Astrocyte (in vitro differentiated cells and primary cell): ENCODE measurements around the gene NHLH1. TPM values are rescaled to one million over a fixed set of nuclear protein-coding genes. Genes with fewer than 3 reads are reported as not detected.
"Not testable (repeated sequence)": the region's sequence is repeated elsewhere in the genome, so short reads cannot be mapped to it uniquely, and the experiment has no call there.

ENCODE experiments used
- DNase-seq: peaks from one replicate; pipeline ENCODE4 v3.0.0-alpha.2; 2010; ENCODE audit warnings: low read depth
- FAIRE-seq: peaks from 2 replicates; lab custom pipeline; 2011; peaks lifted over from hg19 to GRCh38; lab: Jason Lieb, UNC
- H2AFZ ChIP-seq: 2 replicates; pipeline ENCODE4 v1.6.0; 2012; ENCODE audit warnings: low read depth, low read length, inconsistent platforms
- H3K27ac ChIP-seq: 2 replicates; pipeline ENCODE4 v1.5.1; 2011; ENCODE audit warnings: low read depth, low read length, inconsistent platforms
- H3K27me3 ChIP-seq: 2 replicates; pipeline ENCODE4 v1.6.0; 2011; ENCODE audit warnings: low read length, inconsistent platforms; ENCODE audit not compliant: insufficient read depth
- H3K36me3 ChIP-seq: 2 replicates; pipeline ENCODE4 v1.5.1; 2011; ENCODE audit warnings: low read length, inconsistent platforms; ENCODE audit not compliant: insufficient read depth
- H3K4me1 ChIP-seq: 2 replicates; pipeline ENCODE4 v1.5.1; 2011; ENCODE audit warnings: low read length, inconsistent platforms; ENCODE audit not compliant: insufficient read depth
- H3K4me2 ChIP-seq: 2 replicates; pipeline ENCODE4 v1.6.0; 2012; ENCODE audit warnings: low read length, inconsistent platforms
- H3K4me3 ChIP-seq: 2 replicates; pipeline ENCODE4 v1.5.1; 2011; ENCODE audit warnings: low read depth, mild to moderate bottlenecking, low read length, inconsistent platforms; ENCODE audit not compliant: insufficient read depth
- H3K79me2 ChIP-seq: 2 replicates; pipeline ENCODE4 v1.6.0; 2012; ENCODE audit warnings: mild to moderate bottlenecking, low read length, inconsistent platforms; ENCODE audit not compliant: insufficient read depth
- H3K9ac ChIP-seq: 2 replicates; pipeline ENCODE4 v1.6.0; 2012; ENCODE audit warnings: mild to moderate bottlenecking, low read length, inconsistent platforms
- H3K9me3 ChIP-seq: 2 replicates; pipeline ENCODE4 v1.5.1; 2012; ENCODE audit warnings: low read depth, mild to moderate bottlenecking, low read length, inconsistent platforms; ENCODE audit not compliant: insufficient read depth
- H4K20me1 ChIP-seq: 2 replicates; pipeline ENCODE4 v1.6.0; 2012; ENCODE audit warnings: low read length, inconsistent platforms; ENCODE audit not compliant: insufficient read depth
- H3K27ac Mint-ChIP-seq: one replicate; pipeline ENCODE4 v1.8.0; 2021; ENCODE audit warnings: mild to moderate bottlenecking, mixed read lengths; ENCODE audit not compliant: unreplicated experiment
- H3K27me3 Mint-ChIP-seq: one replicate; pipeline ENCODE4 v1.8.0; 2021; ENCODE audit warnings: low read depth, mixed read lengths; ENCODE audit not compliant: unreplicated experiment
- H3K36me3 Mint-ChIP-seq: one replicate; pipeline ENCODE4 v1.8.0; 2021; ENCODE audit warnings: low read depth, mixed read lengths; ENCODE audit not compliant: unreplicated experiment
- H3K4me1 Mint-ChIP-seq: one replicate; pipeline ENCODE4 v1.8.0; 2021; ENCODE audit warnings: low read depth, mixed read lengths; ENCODE audit not compliant: unreplicated experiment
- H3K4me3 Mint-ChIP-seq: one replicate; pipeline ENCODE4 v1.8.0; 2021; ENCODE audit warnings: mild to moderate bottlenecking, moderate library complexity, mixed read lengths; ENCODE audit not compliant: unreplicated experiment
- H3K9me3 Mint-ChIP-seq: one replicate; pipeline ENCODE4 v1.8.0; 2021; ENCODE audit warnings: mild to moderate bottlenecking, mixed read lengths; ENCODE audit not compliant: unreplicated experiment
- CTCF ChIP-seq: IDR thresholded peaks from 2 replicates; pipeline ENCODE4 v1.5.1; 2011; ENCODE audit warnings: low read depth, mild to moderate bottlenecking, inconsistent platforms, low read length, moderate library complexity; ENCODE audit not compliant: insufficient read depth
- EZH2 ChIP-seq: IDR thresholded peaks from 2 replicates; pipeline ENCODE4 v1.6.1; 2012; ENCODE audit warnings: mild to moderate bottlenecking, low read length, inconsistent platforms; ENCODE audit not compliant: insufficient read depth
- total RNA-seq: library from RNA; stranded (reverse); gene quantifications from 2 replicates; pipeline ENCODE4 v1.2.1, GENCODE V29; 2021

The NHLH1 gene
- total RNA-seq, 1 donor from 2014 or later, result 0.70 TPM

GRCh38 chr1:160377585-160378206, 10.8 kb downstream of the NHLH1 start:
- no peaks in the 10 kb centered on the region for H3K36me3 ChIP-seq
- peak overlapping the region; percentile 32 for H3K4me2 ChIP-seq
- DNase-seq (peak; percentile 54), FAIRE-seq (peak; percentile 20)
- no peak overlapping the region for H3K9ac ChIP-seq
- no peaks in the 10 kb centered on the region for H3K27me3 ChIP-seq
- TF ChIP-seq CTCF (no peak), EZH2 (no peak)
- Mint-ChIP-seq H3K36me3 (no peaks in the 10 kb centered on the region), H3K27ac (no peak overlapping the region), H3K9me3 (no peaks in the 10 kb centered on the region), H3K4me3 (no peak overlapping the region), H3K27me3 (peaks cover 6% of the 10 kb centered on the region), H3K4me1 (peaks cover 35% of the 10 kb centered on the region)
- no peak overlapping the region for H2AFZ ChIP-seq
- H3K27ac ChIP-seq, result no peak overlapping the region
- H3K79me2 ChIP-seq, result no peaks in the 10 kb centered on the region
- H3K4me3 ChIP-seq, result no peak overlapping the region
- no peaks in the 10 kb centered on the region for H3K9me3 ChIP-seq
- no peaks in the 10 kb centered on the region for H4K20me1 ChIP-seq
- H3K4me1 ChIP-seq, result peaks cover 19% of the 10 kb centered on the region

GRCh38 chr1:160384812-160385211, 17.9 kb downstream of the NHLH1 start:
- H3K9ac ChIP-seq, FAIRE-seq, H3K36me3 Mint-ChIP-seq, H3K9me3 ChIP-seq, H3K27ac ChIP-seq, H3K4me2 ChIP-seq, H4K20me1 ChIP-seq, H3K4me1 Mint-ChIP-seq, DNase-seq, H3K27me3 Mint-ChIP-seq, H3K27ac Mint-ChIP-seq, H3K36me3 ChIP-seq, H2AFZ ChIP-seq, H3K27me3 ChIP-seq, H3K4me1 ChIP-seq, H3K4me3 ChIP-seq, H3K4me3 Mint-ChIP-seq, H3K79me2 ChIP-seq: not testable (repeated sequence)
- peaks cover 18% of the 10 kb centered on the region for H3K9me3 Mint-ChIP-seq

- peaks cover 18% of the 10 kb centered on the region for H3K9me3 Mint-ChIP-seq
- not testable (repeated sequence) for H3K27ac ChIP-seq, H3K79me2 ChIP-seq, H3K4me1 ChIP-seq, H3K9me3 ChIP-seq, H3K4me1 Mint-ChIP-seq, H3K36me3 ChIP-seq, H3K27me3 Mint-ChIP-seq, H3K4me2 ChIP-seq, H3K4me3 ChIP-seq, FAIRE-seq, H4K20me1 ChIP-seq, H2AFZ ChIP-seq, H3K27me3 ChIP-seq, DNase-seq, H3K27ac Mint-ChIP-seq, H3K36me3 Mint-ChIP-seq, H3K9ac ChIP-seq, H3K4me3 Mint-ChIP-seq
Observed at GRCh38 chr1:160388406-160388805, 21.5 kb downstream of the NHLH1 start.
